Measurements from ENCODE around the gene ATP6AP2.
"Not testable (repeated sequence)": the region's sequence is repeated elsewhere in the genome, so short reads cannot be mapped to it uniquely, and the experiment has no call there.

ATP6AP2 gene

GRCh38 chrX:40580537-40581335, at the start of gene ATP6AP2:
Gene ATP6AP2 (plus strand): TSS chrX:40580970. CDS start chrX:40581066, 96 bp downstream.
- peak; percentile 80 for DNase-seq (ENCODE audit: low read depth)

- DNase-seq (ENCODE audit: low read depth), result no peak
These were observed 49.5 kb upstream of the ATP6AP2 start for GRCh38 chrX:40531056-40531826.

- DNase-seq (ENCODE audit: low read depth), result no peak
These were observed 43.5 kb upstream of the ATP6AP2 start for GRCh38 chrX:40537310-40537709.

GRCh38 chrX:40538406-40538805, 42.4 kb upstream of the ATP6AP2 start:
- no peak for DNase-seq (ENCODE audit: low read depth)

- peak; percentile 47 for DNase-seq (ENCODE audit: low read depth)
These were observed 41.3 kb upstream of the ATP6AP2 start for GRCh38 chrX:40539214-40540142.

GRCh38 chrX:40542208-40542607, 38.6 kb upstream of the ATP6AP2 start:
- DNase-seq (ENCODE audit: low read depth), result no peak

- no peak for DNase-seq (ENCODE audit: low read depth)
These were observed 37.8 kb upstream of the ATP6AP2 start for GRCh38 chrX:40542972-40543371.

- no peak for DNase-seq (ENCODE audit: low read depth)
These were observed 37.0 kb upstream of the ATP6AP2 start for GRCh38 chrX:40543661-40544328.

- DNase-seq (ENCODE audit: low read depth), result no peak
These were observed 36.2 kb upstream of the ATP6AP2 start for GRCh38 chrX:40544343-40545266.

GRCh38 chrX:40546870-40547269, 33.9 kb upstream of the ATP6AP2 start:
- DNase-seq (ENCODE audit: low read depth), result no peak

- DNase-seq (ENCODE audit: low read depth), result no peak
These were observed 30.7 kb upstream of the ATP6AP2 start for GRCh38 chrX:40550066-40550465.

GRCh38 chrX:40552768-40553167, 28.0 kb upstream of the ATP6AP2 start:
- DNase-seq (ENCODE audit: low read depth), result no peak

- DNase-seq (ENCODE audit: low read depth), result no peak
These were observed 22.2 kb upstream of the ATP6AP2 start for GRCh38 chrX:40558590-40558989.

- no peak for DNase-seq (ENCODE audit: low read depth)
These were observed 17.0 kb upstream of the ATP6AP2 start for GRCh38 chrX:40563784-40564183.

GRCh38 chrX:40564447-40564846, 16.3 kb upstream of the ATP6AP2 start:
- no peak for DNase-seq (ENCODE audit: low read depth)

- no peak for DNase-seq (ENCODE audit: low read depth)
These were observed 10.2 kb upstream of the ATP6AP2 start for GRCh38 chrX:40570346-40571093.

- not testable (repeated sequence) for DNase-seq (ENCODE audit: low read depth)
These were observed 9.6 kb upstream of the ATP6AP2 start for GRCh38 chrX:40571164-40571563.

- no peak for DNase-seq (ENCODE audit: low read depth)
These were observed 9.2 kb upstream of the ATP6AP2 start for GRCh38 chrX:40571600-40571999.

- no peak for DNase-seq (ENCODE audit: low read depth)
These were observed 7.0 kb upstream of the ATP6AP2 start for GRCh38 chrX:40573763-40574162.

- DNase-seq (ENCODE audit: low read depth), result not testable (repeated sequence)
These were observed 5.4 kb upstream of the ATP6AP2 start for GRCh38 chrX:40575411-40575810.

All from activated T-helper 1 cell treated with Interleukin-2 at 50 U/mL for 16 hours (primary cell).